NCI-H146 (cell line): ENCODE results near the gene SLC24A3.

Experiments
- DNase-seq: peaks from one replicate; lab custom pipeline; 2025; lab: John Stamatoyannopoulos, UW

The SLC24A3 gene

GRCh38 chr20:19713822-19714578 lies 501.6 kb downstream of the SLC24A3 start:
- DNase-seq = no peak

GRCh38 chr20:19714579-19714840 lies 502.1 kb downstream of the SLC24A3 start:
- no peak for DNase-seq

GRCh38 chr20:19715986-19716385 lies 503.5 kb downstream of the SLC24A3 start:
- no peak for DNase-seq

GRCh38 chr20:19718880-19719279 lies 506.4 kb downstream of the SLC24A3 start:
- DNase-seq = no peak

- no peak for DNase-seq
Measured at GRCh38 chr20:19720991-19721390, 508.5 kb downstream of the SLC24A3 start.

GRCh38 chr20:19723051-19723450 lies 510.6 kb downstream of the SLC24A3 start:
- DNase-seq = no peak

GRCh38 chr20:19723813-19724430 lies 511.5 kb downstream of the SLC24A3 start:
- DNase-seq = no peak

- no peak for DNase-seq
Measured at GRCh38 chr20:19725373-19725772, 512.9 kb downstream of the SLC24A3 start.

- DNase-seq = no peak
Measured at GRCh38 chr20:19725814-19726525, 513.5 kb downstream of the SLC24A3 start.

- no peak for DNase-seq
Measured at GRCh38 chr20:19727251-19727847, 514.9 kb downstream of the SLC24A3 start.

- DNase-seq = no peak
Measured at GRCh38 chr20:19729672-19730071, 517.2 kb downstream of the SLC24A3 start.

- DNase-seq = no peak
Measured at GRCh38 chr20:19730706-19731105, 518.3 kb downstream of the SLC24A3 start.

GRCh38 chr20:19734811-19735210 lies 522.4 kb downstream of the SLC24A3 start:
- no peak for DNase-seq

GRCh38 chr20:19735446-19735845 lies 523.0 kb downstream of the SLC24A3 start:
- peak; percentile 65 for DNase-seq

GRCh38 chr20:19737025-19737424 lies 524.6 kb downstream of the SLC24A3 start:
- no peak for DNase-seq

- no peak for DNase-seq
Measured at GRCh38 chr20:19738951-19739350, 526.5 kb downstream of the SLC24A3 start.

GRCh38 chr20:19739351-19739750 lies 526.9 kb downstream of the SLC24A3 start:
- no peak for DNase-seq

GRCh38 chr20:19740512-19740911 lies 528.1 kb downstream of the SLC24A3 start:
- DNase-seq = no peak

- DNase-seq = no peak
Measured at GRCh38 chr20:19741924-19742323, 529.5 kb downstream of the SLC24A3 start.

- DNase-seq = no peak
Measured at GRCh38 chr20:19742974-19743639, 530.7 kb downstream of the SLC24A3 start.

- DNase-seq = no peak
Measured at GRCh38 chr20:19743640-19743995, 531.2 kb downstream of the SLC24A3 start.

GRCh38 chr20:19745106-19745505 lies 532.7 kb downstream of the SLC24A3 start:
- DNase-seq = no peak
